Natural killer cell treated with Interleukin-12 subunit alpha and Interleukin-12 subunit beta and Interleukin-15 and Interleukin-18, amount 100 ng/mL, for 72 hours (primary cell): ENCODE data around the gene LOXL1. TPM values are rescaled to one million over a fixed set of nuclear protein-coding genes. Genes with fewer than 3 reads are reported as not detected.
A peak's percentile ranks its signal among the peaks of the same experiment; 100 is the strongest.

Experiments used
- ATAC-seq, 2 donors: fragments of 150-1000 bp; cut with Tn5 transposase in 1 of 2; sonication (Bioruptor Pico), chemical (Tn5 transposase) in 1 of 2; 2 replicates each; pipeline ENCODE4 v1.10.0; 2021
- DNase-seq: peaks from one replicate; pipeline ENCODE4 v3.0.0; 2022; ENCODE audit warnings: low spot score
- H3K27ac Mint-ChIP-seq, 2 donors: 1 replicate in 1 of 2; 2 replicates in 1 of 2; pipeline ENCODE4 v1.8.0; 2022; ENCODE audit warnings: mixed read lengths in 2 of 2, mild to moderate bottlenecking in 1 of 2, moderate library complexity in 1 of 2
- H3K27me3 Mint-ChIP-seq, 2 donors: 1 replicate in 1 of 2; 2 replicates in 1 of 2; pipeline ENCODE4 v1.8.0; 2022; ENCODE audit warnings: mixed read lengths in 2 of 2
- H3K36me3 Mint-ChIP-seq: one replicate; pipeline ENCODE4 v1.8.0; 2022; ENCODE audit warnings: mixed read lengths
- H3K4me1 Mint-ChIP-seq, 2 donors: 1 replicate in 1 of 2; 2 replicates in 1 of 2; pipeline ENCODE4 v1.8.0; 2022; ENCODE audit warnings: low read depth in 2 of 2, mixed read lengths in 2 of 2, mild to moderate bottlenecking in 1 of 2
- H3K4me3 Mint-ChIP-seq: one replicate; pipeline ENCODE4 v1.8.0; 2022; ENCODE audit warnings: mixed read lengths
- H3K9me3 Mint-ChIP-seq: 2 replicates; pipeline ENCODE4 v1.8.0; 2022; ENCODE audit warnings: mixed read lengths
- total RNA-seq, 2 donors: library from RNA; stranded (reverse); gene quantifications; one replicate each; pipeline ENCODE4 v1.2.3, GENCODE V29; 2022

The LOXL1 gene
- total RNA-seq, 2 donors from 2014 or later = 0.36 to 4.3 TPM

DNA sequence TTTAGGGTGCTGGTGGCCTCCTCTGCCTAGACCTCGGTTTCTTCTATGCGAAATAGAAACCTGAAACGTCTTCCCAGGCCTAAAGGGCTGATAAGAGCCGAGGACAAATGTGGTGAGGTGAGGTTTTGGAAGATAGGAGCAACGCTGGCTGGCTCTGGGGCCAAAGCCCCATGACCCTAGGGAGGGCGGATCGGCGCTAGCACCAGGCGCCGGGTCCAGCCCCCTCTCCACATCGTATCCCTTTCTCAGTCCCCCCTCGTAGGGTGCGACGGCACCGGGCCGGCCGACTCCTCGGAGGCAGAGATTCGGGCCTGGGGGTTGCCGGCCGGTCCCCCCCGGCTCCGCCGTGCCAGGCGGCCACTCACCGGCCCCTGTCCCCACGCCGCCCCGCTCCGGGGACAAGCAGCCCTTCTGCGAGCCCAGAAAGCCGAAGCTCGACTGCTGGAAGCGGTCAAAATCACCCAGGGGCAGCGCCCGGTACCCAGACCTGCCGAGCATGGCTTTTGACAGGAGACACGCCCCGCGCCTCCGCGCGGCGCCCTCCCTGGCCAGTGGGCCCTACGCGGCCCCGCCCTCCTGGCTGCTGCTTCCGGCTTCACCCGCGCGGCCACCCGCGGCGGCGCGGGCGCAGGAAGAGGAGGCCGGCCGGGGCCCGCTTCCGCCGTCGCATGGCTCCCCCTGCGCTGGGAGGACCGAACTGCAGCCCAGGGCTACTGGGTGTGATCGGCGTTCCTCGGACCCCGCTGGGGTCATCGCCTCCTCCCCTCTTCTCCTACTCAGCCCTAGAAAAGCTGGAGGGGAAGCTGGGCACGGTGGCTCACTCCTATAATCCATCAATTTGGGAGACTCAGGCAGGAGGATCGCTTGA lies 65.7 kb downstream of the LOXL1 start, which contains the start of gene STOML1:
Gene STOML1, minus strand, starts transcription at position 570 of the 868 bp plus-strand sequence. Its CDS starts 72 bp downstream, at position 498.
- no peaks in the 10 kb centered on the region for H3K9me3 Mint-ChIP-seq

DNA sequence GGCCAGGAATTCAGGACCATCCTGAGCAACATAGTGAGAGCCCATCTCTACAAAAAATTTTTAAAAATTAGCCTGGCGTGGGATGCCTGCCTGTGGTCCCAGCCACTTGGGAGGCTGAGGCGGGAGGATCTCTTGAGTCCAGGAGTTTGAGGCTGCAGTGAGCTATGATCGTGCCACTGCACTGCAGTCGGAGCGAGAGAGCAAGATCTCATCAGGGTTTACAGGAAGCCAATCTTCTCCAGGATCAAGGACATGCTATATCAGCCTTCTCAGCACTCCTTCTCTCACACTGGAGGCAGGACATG lies 66.3 kb downstream of the LOXL1 start:
- Mint-ChIP-seq H3K36me3 (no peaks in the 10 kb centered on the region), H3K4me1 (peaks cover 31 to 41% of the 10 kb centered on the region in 2 donors), H3K27me3 (no peaks in the 10 kb centered on the region), H3K27ac (peak overlapping the region; percentile 77 to 84), H3K9me3 (no peaks in the 10 kb centered on the region), H3K4me3 (peak overlapping the region; percentile 77)
- ATAC-seq (no peak), DNase-seq (no peak)

More for the DNA sequence above, 65.7 kb downstream of the LOXL1 start, which contains the start of gene STOML1:
- Mint-ChIP-seq H3K4me1 (peaks cover 25 to 35% of the 10 kb centered on the region in 2 donors), H3K27ac (peak within 1 kb of the TSS; percentile 77 to 84), H3K4me3 (peak within 1 kb of the TSS; percentile 77), H3K27me3 (no peaks in the 10 kb centered on the region), H3K36me3 (no peaks in the 10 kb centered on the region)
- ATAC-seq (peak; percentile 89 to 92), DNase-seq (peak; percentile 96)

DNA sequence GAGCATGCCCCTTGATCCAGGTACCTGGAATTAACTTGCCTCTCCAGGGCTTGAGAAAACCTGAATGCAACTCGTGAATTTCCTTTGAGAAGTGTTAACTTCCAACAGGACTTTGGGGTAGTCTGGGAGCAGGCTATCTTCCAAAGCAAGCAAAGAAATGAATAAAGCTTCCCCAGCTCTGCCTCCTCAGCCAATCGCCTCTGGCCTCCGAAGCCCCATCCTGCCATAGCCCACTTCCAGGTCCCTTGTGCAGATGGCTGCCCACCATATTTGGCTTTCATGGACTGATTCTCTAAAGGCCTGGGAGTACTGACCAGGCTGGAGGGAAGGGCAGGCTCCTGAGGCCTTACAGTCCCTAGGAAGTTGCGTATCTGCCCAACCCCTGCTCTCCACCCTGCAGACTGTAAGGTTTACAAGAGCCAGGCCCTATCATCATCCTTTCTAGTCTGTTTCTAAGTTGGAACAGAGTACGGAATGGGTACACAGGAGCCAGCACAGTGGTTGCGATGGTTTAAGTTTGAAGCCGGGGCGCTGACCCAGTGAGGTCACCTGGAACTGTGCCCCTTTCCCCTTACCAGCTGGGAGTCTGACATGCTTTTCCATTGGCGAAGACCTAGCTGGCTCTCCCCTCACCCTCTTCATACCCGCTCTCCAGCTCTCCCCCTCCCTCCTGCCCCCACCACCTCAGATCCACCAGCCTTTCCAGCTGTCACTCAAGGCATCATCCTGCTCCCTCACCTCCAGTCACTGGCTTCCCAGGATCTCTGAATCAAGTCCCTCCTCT lies 67.1 kb downstream of the LOXL1 start:
- peaks cover 37 to 49% of the 10 kb centered on the region in 2 donors for H3K4me1 Mint-ChIP-seq

DNA sequence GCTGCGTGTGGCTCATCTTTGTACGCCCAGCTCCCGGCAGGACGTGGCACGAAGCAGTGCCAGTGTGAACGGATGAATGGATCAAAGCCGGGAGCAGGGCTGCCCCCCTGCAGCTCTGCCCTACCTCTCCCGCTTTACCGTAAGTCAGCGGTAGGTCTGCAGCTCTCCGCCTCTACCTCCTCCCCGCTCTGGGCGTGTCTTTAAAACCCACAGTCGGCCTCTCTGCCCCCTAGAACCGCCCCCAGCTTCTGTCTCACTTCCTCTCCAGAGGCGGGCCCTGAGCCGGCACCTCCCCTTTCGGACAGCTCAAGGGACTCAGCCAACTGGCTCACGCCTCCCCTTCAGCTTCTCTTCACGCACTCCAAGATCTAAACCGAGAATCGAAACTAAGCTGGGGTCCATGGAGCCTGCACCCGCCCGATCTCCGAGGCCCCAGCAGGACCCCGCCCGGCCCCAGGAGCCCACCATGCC lies 68.2 kb downstream of the LOXL1 start, which contains the start of gene PML:
Gene PML, plus strand, starts transcription at position 304 of the 471 bp plus-strand sequence. Its CDS starts 97 bp downstream, at position 401.
- no peaks in the 10 kb centered on the region for H3K27me3 Mint-ChIP-seq
- H3K9me3 Mint-ChIP-seq = no peaks in the 10 kb centered on the region

More for the DNA sequence above, 67.1 kb downstream of the LOXL1 start:
- H3K36me3 Mint-ChIP-seq = no peaks in the 10 kb centered on the region
- H3K4me3 Mint-ChIP-seq = peak overlapping the region; percentile 93
- ATAC-seq = no peak
- peak overlapping the region; percentile 86 to 87 for H3K27ac Mint-ChIP-seq
- H3K27me3 Mint-ChIP-seq = no peaks in the 10 kb centered on the region
- no peak for DNase-seq
- no peaks in the 10 kb centered on the region for H3K9me3 Mint-ChIP-seq

DNA sequence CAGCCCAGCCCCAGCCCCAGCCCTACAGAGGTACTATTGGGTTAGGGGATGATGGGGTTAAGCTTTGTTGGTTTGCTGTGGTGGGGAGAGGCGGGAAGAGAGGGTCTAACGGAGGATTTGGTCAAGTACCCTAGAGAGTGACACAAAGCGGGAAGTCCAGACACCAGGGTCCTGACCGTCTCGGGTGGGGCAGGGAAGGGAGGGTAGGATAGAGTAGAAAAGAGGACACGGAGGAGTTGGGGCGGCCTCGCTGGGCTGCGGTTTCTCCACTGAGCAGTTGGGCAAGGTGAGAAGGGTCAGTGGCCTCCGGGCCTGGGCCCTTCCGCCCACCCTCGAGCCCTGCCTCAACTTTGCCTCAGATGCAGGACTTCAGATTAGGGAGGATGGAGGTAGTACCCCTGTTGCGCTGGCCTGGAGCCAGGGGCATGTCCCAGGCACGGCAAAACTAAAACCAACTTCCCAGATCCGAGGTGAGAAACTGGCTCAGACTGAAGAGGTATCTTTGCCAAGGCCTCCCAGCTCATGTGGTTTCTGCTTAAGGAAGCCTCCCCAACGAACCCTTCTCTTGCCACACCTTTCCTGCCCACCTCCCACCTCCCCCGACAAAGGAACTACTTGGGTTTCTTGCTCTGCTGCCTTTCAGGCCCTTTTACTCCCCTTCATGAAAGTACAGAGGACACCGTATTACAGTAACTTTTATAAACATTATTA lies 68.8 kb downstream of the LOXL1 start:
- Mint-ChIP-seq H3K4me3 (peak overlapping the region; percentile 93), H3K27me3 (no peaks in the 10 kb centered on the region), H3K4me1 (peaks cover 44 to 61% of the 10 kb centered on the region in 2 donors), H3K36me3 (peaks cover 8% of the 10 kb centered on the region), H3K9me3 (no peaks in the 10 kb centered on the region), H3K27ac (peak overlapping the region; percentile 86 to 87)
- peak in 1 of 2 donors; percentile 0 for ATAC-seq
- DNase-seq = no peak

More for the DNA sequence above, 68.2 kb downstream of the LOXL1 start, which contains the start of gene PML:
- H3K36me3 Mint-ChIP-seq = peaks cover 7% of the 10 kb centered on the region
- DNase-seq = peak; percentile 98
- ATAC-seq = peak; percentile 91 to 94
- peaks cover 44 to 60% of the 10 kb centered on the region in 2 donors for H3K4me1 Mint-ChIP-seq
- H3K4me3 Mint-ChIP-seq = peak within 1 kb of the TSS; percentile 93
- peak within 1 kb of the TSS; percentile 86 to 87 for H3K27ac Mint-ChIP-seq

DNA sequence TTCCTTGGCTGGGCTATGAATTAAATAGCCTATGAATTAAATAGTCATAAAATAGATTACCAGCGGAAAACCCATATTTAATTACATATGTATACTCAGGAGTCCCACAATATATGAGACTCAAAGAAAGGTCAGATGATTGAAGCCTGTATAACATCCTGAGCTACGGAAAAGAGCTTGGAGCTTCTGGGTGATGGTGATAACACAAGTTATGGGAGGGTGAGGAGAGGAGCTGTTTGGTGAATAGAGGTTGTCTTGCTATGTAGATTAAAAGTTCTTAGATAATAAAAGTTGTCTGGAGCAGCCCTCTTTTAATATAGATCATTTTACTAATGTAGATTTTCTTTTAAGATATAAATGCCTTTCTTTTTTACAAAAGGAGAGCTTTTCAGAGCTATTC lies 70.0 kb downstream of the LOXL1 start:
- ATAC-seq (no peak), DNase-seq (no peak)
- Mint-ChIP-seq H3K27me3 (no peaks in the 10 kb centered on the region), H3K9me3 (no peaks in the 10 kb centered on the region), H3K36me3 (peaks cover 13% of the 10 kb centered on the region), H3K27ac (peak overlapping the region; percentile 86 to 87), H3K4me3 (peak overlapping the region; percentile 93), H3K4me1 (peaks cover 43 to 63% of the 10 kb centered on the region in 2 donors)

DNA sequence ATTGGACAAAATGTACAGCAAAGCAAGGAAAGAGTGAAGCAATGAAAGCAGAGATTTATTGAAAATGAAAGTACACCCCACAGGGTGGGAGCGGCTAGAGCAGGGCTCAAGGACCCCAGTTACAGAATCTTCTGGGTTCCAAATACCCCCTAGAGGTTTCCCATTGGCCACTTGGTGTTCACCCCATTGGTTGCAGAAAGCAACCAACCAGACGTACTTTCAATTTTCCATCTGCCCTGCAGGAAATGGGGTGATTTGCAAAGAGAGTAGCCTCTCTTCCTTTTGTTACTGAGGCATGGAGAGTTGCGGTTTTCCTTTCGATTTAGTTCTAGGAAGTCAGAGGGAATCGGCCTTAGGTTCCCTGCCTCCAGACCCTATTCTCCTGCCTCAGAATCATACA lies 70.7 kb downstream of the LOXL1 start:
- H3K9me3 Mint-ChIP-seq = no peaks in the 10 kb centered on the region
- peak overlapping the region; percentile 86 to 87 for H3K27ac Mint-ChIP-seq
- peak overlapping the region; percentile 93 for H3K4me3 Mint-ChIP-seq
- DNase-seq (no peak), ATAC-seq (no peak)
- H3K36me3 Mint-ChIP-seq = peaks cover 13% of the 10 kb centered on the region
- peaks cover 42 to 63% of the 10 kb centered on the region in 2 donors for H3K4me1 Mint-ChIP-seq
- H3K27me3 Mint-ChIP-seq = no peaks in the 10 kb centered on the region

DNA sequence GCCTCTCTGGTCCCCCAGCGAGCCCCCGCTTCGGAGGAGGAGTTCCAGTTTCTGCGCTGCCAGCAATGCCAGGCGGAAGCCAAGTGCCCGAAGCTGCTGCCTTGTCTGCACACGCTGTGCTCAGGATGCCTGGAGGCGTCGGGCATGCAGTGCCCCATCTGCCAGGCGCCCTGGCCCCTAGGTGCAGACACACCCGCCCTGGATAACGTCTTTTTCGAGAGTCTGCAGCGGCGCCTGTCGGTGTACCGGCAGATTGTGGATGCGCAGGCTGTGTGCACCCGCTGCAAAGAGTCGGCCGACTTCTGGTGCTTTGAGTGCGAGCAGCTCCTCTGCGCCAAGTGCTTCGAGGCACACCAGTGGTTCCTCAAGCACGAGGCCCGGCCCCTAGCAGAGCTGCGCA lies 71.7 kb downstream of the LOXL1 start:
- H3K27ac Mint-ChIP-seq = no peak overlapping the region
- H3K36me3 Mint-ChIP-seq = peaks cover 13% of the 10 kb centered on the region
- H3K4me3 Mint-ChIP-seq = peak overlapping the region; percentile 93
- peaks cover 36 to 56% of the 10 kb centered on the region in 2 donors for H3K4me1 Mint-ChIP-seq
- ATAC-seq = no peak
- DNase-seq = no peak
- no peaks in the 10 kb centered on the region for H3K9me3 Mint-ChIP-seq
- H3K27me3 Mint-ChIP-seq = no peaks in the 10 kb centered on the region

Other genes starting within 250 kb of the LOXL1 start
- 1 to 10 TPM in 1 of 2 donors, under 1 TPM in 1; 0.90 to 2.0 TPM for gene CD276, start 242.1 kb upstream of the LOXL1 start, total RNA-seq
- not detected for gene INSYN1, start 173.1 kb upstream of the LOXL1 start, total RNA-seq
- gene TBC1D21, start 52.9 kb upstream of the LOXL1 start, total RNA-seq = not detected
- 10 to 100 TPM; 14.3 to 17.9 TPM for gene STOML1, start 65.8 kb downstream of the LOXL1 start, total RNA-seq
- 10 to 100 TPM; 62.6 to 72.3 TPM for gene PML, start 68.3 kb downstream of the LOXL1 start, total RNA-seq
- not detected for gene GOLGA6A, start 156.1 kb downstream of the LOXL1 start, total RNA-seq
- not detected for gene ISLR2, start 204.1 kb downstream of the LOXL1 start, total RNA-seq
- not detected for gene ISLR, start 247.2 kb downstream of the LOXL1 start, total RNA-seq